Liver (tissue), 9 donors: ENCODE measurements around the gene LIFR. TPM values are rescaled to one million over a fixed set of nuclear protein-coding genes. Genes with fewer than 3 reads are reported as not detected.

Source experiments
- DNase-seq: peaks from one replicate; pipeline ENCODE4 v3.0.0-alpha.2; 2017; ENCODE audit warnings: low spot score
- H3K27ac ChIP-seq, 2 donors: one replicate each; pipeline ENCODE4 v1.7.0; 2013; ENCODE audit warnings: inconsistent platforms in 2 of 2, low read length in 2 of 2, control low read depth in 1 of 2, low read depth in 1 of 2, mild to moderate bottlenecking in 1 of 2
- H3K27me3 ChIP-seq, 4 donors: one replicate each; pipeline versions ENCODE4 v1.6.1 to v1.7.0; 2013; ENCODE audit warnings: low read length in 3 of 4, inconsistent platforms in 1 of 4, mild to moderate bottlenecking in 1 of 4, moderate library complexity in 1 of 4; ENCODE audit not compliant: control insufficient read depth in 4 of 4, insufficient read depth in 4 of 4
- H3K36me3 ChIP-seq, 4 donors: one replicate each; pipeline versions ENCODE4 v1.6.1 to v1.7.0; 2013; ENCODE audit warnings: low read length in 3 of 4, mild to moderate bottlenecking in 3 of 4, low read depth in 1 of 4, moderate library complexity in 1 of 4; ENCODE audit not compliant: control insufficient read depth in 4 of 4, insufficient read depth in 3 of 4
- H3K4me1 ChIP-seq, 4 donors: one replicate each; pipeline versions ENCODE4 v1.6.1 to v1.7.0; 2013; ENCODE audit warnings: low read length in 3 of 4, mild to moderate bottlenecking in 3 of 4, moderate library complexity in 1 of 4; ENCODE audit not compliant: control insufficient read depth in 4 of 4, insufficient read depth in 4 of 4
- H3K4me3 ChIP-seq, 3 donors: one replicate each; pipeline versions ENCODE4 v1.6.1 to v1.7.0; 2013; ENCODE audit warnings: low read length in 3 of 3, control low read depth in 1 of 3, low read depth in 1 of 3, mild to moderate bottlenecking in 1 of 3
- H3K9ac ChIP-seq, 2 donors: one replicate each; pipeline ENCODE4 v1.7.0; 2013; ENCODE audit warnings: low read length in 2 of 2, mild to moderate bottlenecking in 2 of 2, moderate library complexity in 2 of 2, control low read depth in 1 of 2, low read depth in 1 of 2
- H3K9me3 ChIP-seq, 4 donors: one replicate each; pipeline versions ENCODE4 v1.6.1 to v1.7.0; 2013; ENCODE audit warnings: low read length in 3 of 4; ENCODE audit not compliant: control insufficient read depth in 4 of 4
- EGR1 ChIP-seq, 2 donors: IDR thresholded peaks; 2 replicates each; pipeline ENCODE4 v1.6.1; 2016 to 2018; ENCODE audit warnings: antibody characterized with exemption in 2 of 2, low read depth in 2 of 2
- FOXA2 ChIP-seq: IDR thresholded peaks from 2 replicates; pipeline ENCODE4 v1.6.1; 2016; ENCODE audit warnings: antibody characterized with exemption
- HNF4G ChIP-seq: IDR thresholded peaks from 2 replicates; pipeline ENCODE4 v1.6.1; 2016; ENCODE audit warnings: antibody characterized with exemption
- MAX ChIP-seq: IDR thresholded peaks from 2 replicates; pipeline ENCODE4 v1.6.1; 2016; ENCODE audit warnings: antibody characterized with exemption
- NR2F2 ChIP-seq: IDR thresholded peaks from 2 replicates; pipeline ENCODE4 v1.6.1; 2016; ENCODE audit warnings: antibody characterized with exemption
- RXRA ChIP-seq, 2 donors: IDR thresholded peaks; 2 replicates each; pipeline ENCODE4 v1.6.1; 2017 to 2018; ENCODE audit warnings: antibody characterized with exemption in 2 of 2, mild to moderate bottlenecking in 1 of 2
- SP1 ChIP-seq: IDR thresholded peaks from 2 replicates; pipeline ENCODE4 v1.6.1; 2018; ENCODE audit warnings: antibody characterized with exemption, mild to moderate bottlenecking
- TAF1 ChIP-seq: conservative IDR thresholded peaks from 2 replicates; pipeline ENCODE4 v1.6.1; 2016; ENCODE audit warnings: antibody characterized with exemption, mild to moderate bottlenecking
- YY1 ChIP-seq: IDR thresholded peaks from 2 replicates; pipeline ENCODE4 v1.6.1; 2016; ENCODE audit warnings: antibody characterized with exemption, mild to moderate bottlenecking
- WGBS: extraction: QIAGEN DNeasy Blood & Tissue Kit; methylation state at CpG from one replicate; pipeline ENCODE4 v1.1.7; 2013; 5-methylcytosine and 5-hydroxymethylcytosine counted together
- polyA plus RNA-seq, 2 donors: library from polyadenylated mRNA; stranded (reverse) in 1 of 2; unstranded in 1 of 2; fragments of 200-250 nt in 1 of 2; fragments of >200 nt in 1 of 2; fragmentation: Nextera tagmentation in 1 of 2; extraction: Ambion mirVana in 1 of 2; gene quantifications; one replicate each; pipeline versions ENCODE4 v1.2.1 to v1.2.3, GENCODE V29; 2013 to 2015
- total RNA-seq, 2 donors: library from RNA; depleted of rRNA; stranded (reverse); fragments of >200 nt; gene quantifications; one replicate each; pipeline ENCODE4 v1.2.3, GENCODE V29; 2014
- TF ChIP-seq, protein P1 (sequence below): IDR thresholded peaks from 2 replicates; pipeline ENCODE4 v1.6.1; 2016; ENCODE audit warnings: antibody characterized with exemption, mild to moderate bottlenecking
- TF ChIP-seq, protein P2 (sequence below): IDR thresholded peaks from 2 replicates; pipeline ENCODE4 v1.6.1; 2016; ENCODE audit warnings: antibody characterized with exemption
- TF ChIP-seq, protein P3 (sequence below): fragments of 150-350 bp; IDR thresholded peaks from 2 replicates; pipeline ENCODE4 v1.5.1; 2017; ENCODE audit warnings: improper control_type of control experiment, low read depth, low read length; ENCODE audit not compliant: missing input control
- donor health status: healthy.
- donor health status: healthy.
- donor health status: healthy.
- donor health status: healthy.
- donor health status: healthy.

LIFR gene
- total and polyA plus RNA-seq, 4 donors: 10.5 to 79.7 (median 32.8) TPM

DNA sequence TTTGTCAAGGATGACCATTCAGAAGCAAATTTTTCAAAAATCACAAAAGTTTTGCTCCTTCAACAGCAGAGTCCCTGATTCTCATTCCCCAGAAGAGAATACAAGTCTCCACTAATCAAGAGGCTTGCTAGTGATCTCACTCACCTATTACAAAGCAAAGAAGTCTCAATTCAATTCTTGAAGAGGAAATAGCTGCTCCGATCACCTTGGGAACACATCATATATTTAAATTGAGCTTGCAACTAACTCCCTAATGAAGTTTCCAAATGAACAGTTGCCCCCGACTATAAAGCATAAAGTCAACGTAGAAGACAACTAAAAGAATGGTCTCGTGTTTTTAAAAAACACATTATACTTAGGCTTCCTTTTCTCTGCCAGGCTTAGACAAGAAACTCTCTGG is 1.6 kb downstream of the LIFR start:
- TF ChIP-seq, protein P1, sequence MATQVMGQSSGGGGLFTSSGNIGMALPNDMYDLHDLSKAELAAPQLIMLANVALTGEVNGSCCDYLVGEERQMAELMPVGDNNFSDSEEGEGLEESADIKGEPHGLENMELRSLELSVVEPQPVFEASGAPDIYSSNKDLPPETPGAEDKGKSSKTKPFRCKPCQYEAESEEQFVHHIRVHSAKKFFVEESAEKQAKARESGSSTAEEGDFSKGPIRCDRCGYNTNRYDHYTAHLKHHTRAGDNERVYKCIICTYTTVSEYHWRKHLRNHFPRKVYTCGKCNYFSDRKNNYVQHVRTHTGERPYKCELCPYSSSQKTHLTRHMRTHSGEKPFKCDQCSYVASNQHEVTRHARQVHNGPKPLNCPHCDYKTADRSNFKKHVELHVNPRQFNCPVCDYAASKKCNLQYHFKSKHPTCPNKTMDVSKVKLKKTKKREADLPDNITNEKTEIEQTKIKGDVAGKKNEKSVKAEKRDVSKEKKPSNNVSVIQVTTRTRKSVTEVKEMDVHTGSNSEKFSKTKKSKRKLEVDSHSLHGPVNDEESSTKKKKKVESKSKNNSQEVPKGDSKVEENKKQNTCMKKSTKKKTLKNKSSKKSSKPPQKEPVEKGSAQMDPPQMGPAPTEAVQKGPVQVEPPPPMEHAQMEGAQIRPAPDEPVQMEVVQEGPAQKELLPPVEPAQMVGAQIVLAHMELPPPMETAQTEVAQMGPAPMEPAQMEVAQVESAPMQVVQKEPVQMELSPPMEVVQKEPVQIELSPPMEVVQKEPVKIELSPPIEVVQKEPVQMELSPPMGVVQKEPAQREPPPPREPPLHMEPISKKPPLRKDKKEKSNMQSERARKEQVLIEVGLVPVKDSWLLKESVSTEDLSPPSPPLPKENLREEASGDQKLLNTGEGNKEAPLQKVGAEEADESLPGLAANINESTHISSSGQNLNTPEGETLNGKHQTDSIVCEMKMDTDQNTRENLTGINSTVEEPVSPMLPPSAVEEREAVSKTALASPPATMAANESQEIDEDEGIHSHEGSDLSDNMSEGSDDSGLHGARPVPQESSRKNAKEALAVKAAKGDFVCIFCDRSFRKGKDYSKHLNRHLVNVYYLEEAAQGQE: no peak
- TF ChIP-seq, protein P2, sequence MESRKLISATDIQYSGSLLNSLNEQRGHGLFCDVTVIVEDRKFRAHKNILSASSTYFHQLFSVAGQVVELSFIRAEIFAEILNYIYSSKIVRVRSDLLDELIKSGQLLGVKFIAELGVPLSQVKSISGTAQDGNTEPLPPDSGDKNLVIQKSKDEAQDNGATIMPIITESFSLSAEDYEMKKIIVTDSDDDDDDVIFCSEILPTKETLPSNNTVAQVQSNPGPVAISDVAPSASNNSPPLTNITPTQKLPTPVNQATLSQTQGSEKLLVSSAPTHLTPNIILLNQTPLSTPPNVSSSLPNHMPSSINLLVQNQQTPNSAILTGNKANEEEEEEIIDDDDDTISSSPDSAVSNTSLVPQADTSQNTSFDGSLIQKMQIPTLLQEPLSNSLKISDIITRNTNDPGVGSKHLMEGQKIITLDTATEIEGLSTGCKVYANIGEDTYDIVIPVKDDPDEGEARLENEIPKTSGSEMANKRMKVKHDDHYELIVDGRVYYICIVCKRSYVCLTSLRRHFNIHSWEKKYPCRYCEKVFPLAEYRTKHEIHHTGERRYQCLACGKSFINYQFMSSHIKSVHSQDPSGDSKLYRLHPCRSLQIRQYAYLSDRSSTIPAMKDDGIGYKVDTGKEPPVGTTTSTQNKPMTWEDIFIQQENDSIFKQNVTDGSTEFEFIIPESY: no peak
- no peak for TF ChIP-seq YY1
- no peak for TF ChIP-seq RXRA (IDR thresholded peaks at IDR 0.05)
- TF ChIP-seq SP1: no peak
- no peak for TF ChIP-seq FOXA2
- no peak for TF ChIP-seq HNF4G
- TF ChIP-seq MAX: no peak
- TF ChIP-seq, protein P3, sequence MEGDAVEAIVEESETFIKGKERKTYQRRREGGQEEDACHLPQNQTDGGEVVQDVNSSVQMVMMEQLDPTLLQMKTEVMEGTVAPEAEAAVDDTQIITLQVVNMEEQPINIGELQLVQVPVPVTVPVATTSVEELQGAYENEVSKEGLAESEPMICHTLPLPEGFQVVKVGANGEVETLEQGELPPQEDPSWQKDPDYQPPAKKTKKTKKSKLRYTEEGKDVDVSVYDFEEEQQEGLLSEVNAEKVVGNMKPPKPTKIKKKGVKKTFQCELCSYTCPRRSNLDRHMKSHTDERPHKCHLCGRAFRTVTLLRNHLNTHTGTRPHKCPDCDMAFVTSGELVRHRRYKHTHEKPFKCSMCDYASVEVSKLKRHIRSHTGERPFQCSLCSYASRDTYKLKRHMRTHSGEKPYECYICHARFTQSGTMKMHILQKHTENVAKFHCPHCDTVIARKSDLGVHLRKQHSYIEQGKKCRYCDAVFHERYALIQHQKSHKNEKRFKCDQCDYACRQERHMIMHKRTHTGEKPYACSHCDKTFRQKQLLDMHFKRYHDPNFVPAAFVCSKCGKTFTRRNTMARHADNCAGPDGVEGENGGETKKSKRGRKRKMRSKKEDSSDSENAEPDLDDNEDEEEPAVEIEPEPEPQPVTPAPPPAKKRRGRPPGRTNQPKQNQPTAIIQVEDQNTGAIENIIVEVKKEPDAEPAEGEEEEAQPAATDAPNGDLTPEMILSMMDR: no peak
- no peak for TF ChIP-seq TAF1
- TF ChIP-seq NR2F2: no peak
- H3K27ac ChIP-seq: peak overlapping the region; percentile 36 to 72
- WGBS: 65% methylated on average over 4 of the region's 4 CpGs
- H3K4me3 ChIP-seq: peak overlapping the region; percentile 12 to 60 (median 40)
- peaks cover 0 to 4% (median 0%) of the 10 kb centered on the region in 4 donors for H3K27me3 ChIP-seq
- H3K4me1 ChIP-seq: peaks cover 1 to 13% (median 9%) of the 10 kb centered on the region in 4 donors
- DNase-seq: no peak
- H3K36me3 ChIP-seq: no peaks in the 10 kb centered on the region
- no peaks in the 10 kb centered on the region for H3K9me3 ChIP-seq
- H3K9ac ChIP-seq: peak overlapping the region in 1 of 2 donors; percentile 51

GRCh38 chr5:38554403-38554802 is 2.0 kb downstream of the LIFR start:
- Histone ChIP-seq H3K27me3 (peaks cover 0 to 4% (median 0%) of the 10 kb centered on the region in 4 donors), H3K4me1 (peaks cover 1 to 13% (median 7%) of the 10 kb centered on the region in 4 donors), H3K36me3 (no peaks in the 10 kb centered on the region), H3K9ac (no peak overlapping the region), H3K4me3 (peak overlapping the region in 2 of 3 donors; percentile 40 to 60), H3K27ac (peak overlapping the region in 1 of 2 donors; percentile 36), H3K9me3 (no peaks in the 10 kb centered on the region)
- WGBS: 68% methylated on average over 3 of the region's 3 CpGs
- TF ChIP-seq EGR1 (IDR thresholded peaks at IDR 0.05; ENCODE audit: low read depth in 2 of 2) (no peak), FOXA2 (no peak)
- no peak for DNase-seq
